ENCODE results near the gene TMEM115. TPM values are rescaled to one million over a fixed set of nuclear protein-coding genes. Genes with fewer than 3 reads are reported as not detected.
"Not testable (repeated sequence)": the region's sequence is repeated elsewhere in the genome, so short reads cannot be mapped to it uniquely, and the experiment has no call there.

TMEM115 gene
- total RNA-seq, 3 donors from 2014 or later = 25.2 to 27.4 (median 25.4) TPM

DNA sequence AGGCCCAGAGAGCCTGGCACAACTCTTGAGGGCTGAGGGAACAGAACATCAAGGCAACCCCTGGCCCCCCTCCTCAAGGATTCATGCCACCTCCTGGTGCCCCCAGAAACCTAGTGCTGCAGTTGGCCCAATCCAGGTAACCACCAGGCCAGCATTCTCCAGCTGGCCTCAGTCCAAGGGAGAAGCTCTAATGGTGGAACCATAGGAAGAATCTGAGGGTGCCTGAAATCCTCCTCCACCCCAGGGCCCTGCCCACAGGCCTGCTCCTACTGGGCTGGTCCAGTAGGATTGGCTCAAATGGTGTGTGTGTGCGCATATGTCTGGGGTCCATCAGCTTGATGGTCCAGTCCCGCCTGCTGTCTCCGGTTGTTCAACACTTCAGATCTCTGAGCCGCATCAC lies 44.5 kb downstream of the TMEM115 start:
- H3K4me1 Mint-ChIP-seq (ENCODE audit: low read depth) = peaks cover 28% of the 10 kb centered on the region
- no peaks in the 10 kb centered on the region for H3K27me3 Mint-ChIP-seq (ENCODE audit: low read depth)
- peaks cover 1% of the 10 kb centered on the region for H3K36me3 Mint-ChIP-seq (ENCODE audit: insufficient read depth)
- ATAC-seq (no peak), DNase-seq (no peak)
- H3K4me3 Mint-ChIP-seq = no peak overlapping the region
- H3K9me3 Mint-ChIP-seq = no peaks in the 10 kb centered on the region

- Mint-ChIP-seq H3K9me3 (no peaks in the 10 kb centered on the region), H3K4me3 (no peak overlapping the region), H3K27me3 (ENCODE audit: low read depth) (no peaks in the 10 kb centered on the region), H3K36me3 (ENCODE audit: insufficient read depth) (peaks cover 1% of the 10 kb centered on the region), H3K4me1 (ENCODE audit: low read depth) (peaks cover 24% of the 10 kb centered on the region)
- ATAC-seq (no peak), DNase-seq (no peak)
Measured at GRCh38 chr3:50314342-50314741, 45.0 kb downstream of the TMEM115 start.

DNA sequence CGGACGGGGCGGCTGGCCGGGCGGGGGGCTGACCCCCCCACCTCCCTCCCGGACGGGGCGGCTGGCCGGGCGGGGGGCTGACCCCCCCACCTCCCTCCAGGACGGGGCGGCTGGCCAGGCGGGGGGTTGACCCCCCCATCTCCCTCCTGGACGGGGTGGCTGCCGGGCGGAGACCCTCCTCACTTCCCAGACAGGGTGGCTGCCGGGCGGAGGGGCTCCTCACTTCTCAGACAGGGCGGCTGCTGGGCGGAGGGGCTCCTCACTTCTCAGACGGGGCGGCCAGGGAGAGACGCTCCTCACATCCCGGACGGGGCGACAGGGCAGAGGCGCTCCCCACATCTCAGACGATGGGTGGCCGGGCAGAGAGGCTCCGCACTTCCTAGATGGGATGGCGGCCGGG lies 47.3 kb downstream of the TMEM115 start:
- not testable (repeated sequence) for H3K4me3 Mint-ChIP-seq; H3K27me3 Mint-ChIP-seq (ENCODE audit: low read depth); ATAC-seq; H3K36me3 Mint-ChIP-seq (ENCODE audit: insufficient read depth); H3K9me3 Mint-ChIP-seq; DNase-seq
- peaks cover 12% of the 10 kb centered on the region for H3K4me1 Mint-ChIP-seq (ENCODE audit: low read depth)

Other genes starting within 250 kb of the TMEM115 start
- under 1 TPM; 0.19 to 0.24 (median 0.23) TPM for gene SEMA3F, start 204.2 kb downstream of the TMEM115 start, total RNA-seq
- not detected for gene GNAT1, start 167.9 kb downstream of the TMEM115 start, total RNA-seq
- under 1 TPM in 2 of 3 donors, not detected in 1; 0.08 to 0.52 TPM for gene SLC38A3, start 154.2 kb downstream of the TMEM115 start, total RNA-seq
- 100 to 1,000 TPM; 160 to 175 (median 172) TPM for gene GNAI2, start 123.3 kb downstream of the TMEM115 start, total RNA-seq
- under 1 TPM; 0.35 to 0.55 (median 0.52) TPM for gene SEMA3B, start 90.4 kb downstream of the TMEM115 start, total RNA-seq
- gene LSMEM2, start 80.4 kb downstream of the TMEM115 start, total RNA-seq = under 1 TPM in 1 of 3 donors, not detected in 2; 0.13 TPM
- 100 to 1,000 TPM; 339 to 366 (median 341) TPM for gene IFRD2, start 67.1 kb downstream of the TMEM115 start, total RNA-seq
- 10 to 100 TPM in 1 of 3 donors, 1 to 10 TPM in 2; 4.9 to 10.3 (median 7.2) TPM for gene HYAL3, start 60.1 kb downstream of the TMEM115 start, total RNA-seq
- 10 to 100 TPM; 17.5 to 21.7 (median 21.1) TPM for gene NAA80, start 60.1 kb downstream of the TMEM115 start, total RNA-seq
- under 1 TPM in 2 of 3 donors, not detected in 1; 0.24 to 0.82 TPM for gene HYAL1, start 55.9 kb downstream of the TMEM115 start, total RNA-seq
- gene HYAL2, start 36.8 kb downstream of the TMEM115 start, total RNA-seq = 10 to 100 TPM; 17.0 to 19.5 (median 19.2) TPM
- 10 to 100 TPM; 40.8 to 48.7 (median 48.5) TPM for gene TUSC2, start 31.3 kb downstream of the TMEM115 start, total RNA-seq
- 10 to 100 TPM; 33.7 to 40.3 (median 37.3) TPM for gene RASSF1, start 18.7 kb downstream of the TMEM115 start, total RNA-seq
- 1 to 10 TPM in 1 of 3 donors, under 1 TPM in 2; 0.71 to 1.0 (median 0.96) TPM for gene ZMYND10, start 13.8 kb downstream of the TMEM115 start, total RNA-seq
- 10 to 100 TPM; 34.0 to 46.9 (median 37.0) TPM for gene NPRL2, start 8.7 kb downstream of the TMEM115 start, total RNA-seq
- 10 to 100 TPM; 31.8 to 35.3 (median 33.1) TPM for gene CYB561D2, start 8.7 kb downstream of the TMEM115 start, total RNA-seq
- gene CACNA2D2, start 144.1 kb upstream of the TMEM115 start, total RNA-seq = under 1 TPM; 0.35 to 0.90 (median 0.58) TPM
- 10 to 100 TPM in 1 of 3 donors, 1 to 10 TPM in 2; 6.7 to 11.2 (median 9.0) TPM for gene C3orf18, start 208.2 kb upstream of the TMEM115 start, total RNA-seq
- 10 to 100 TPM; 26.8 to 31.1 (median 27.4) TPM for gene HEMK1, start 210.0 kb upstream of the TMEM115 start, total RNA-seq